Epithelial cell of esophagus (primary cell): ENCODE data around the gene SAMHD1.

Experiments used
- DNase-seq: peaks from one replicate; pipeline ENCODE4 v3.0.0; 2010; ENCODE audit warnings: low read depth
- H3K4me3 ChIP-seq: 2 replicates; pipeline ENCODE4 v1.5.1; 2011; ENCODE audit warnings: mild to moderate bottlenecking, low read length, control low read depth
- CTCF ChIP-seq: IDR thresholded peaks from 2 replicates; pipeline ENCODE4 v1.5.1; 2011; ENCODE audit warnings: low read depth, mild to moderate bottlenecking, low read length, control low read depth, inconsistent platforms; ENCODE audit not compliant: insufficient read depth; ENCODE audit errors: missing control alignments

SAMHD1 gene

GRCh38 chr20:36888880-36889516 lies 62.5 kb downstream of the SAMHD1 start:
- no peak for TF ChIP-seq CTCF
- H3K4me3 ChIP-seq: no peak overlapping the region
- DNase-seq: no peak

- no peak overlapping the region for H3K4me3 ChIP-seq
- DNase-seq: no peak
- TF ChIP-seq CTCF: no peak
These were observed 63.8 kb downstream of the SAMHD1 start for GRCh38 chr20:36887752-36888090.

- peak; percentile 84 for DNase-seq
- H3K4me3 ChIP-seq: no peak overlapping the region
- TF ChIP-seq CTCF: peak; percentile 98
These were observed 64.4 kb downstream of the SAMHD1 start for GRCh38 chr20:36886859-36887751.

- TF ChIP-seq CTCF: no peak
- H3K4me3 ChIP-seq: no peak overlapping the region
- no peak for DNase-seq
These were observed 66.2 kb downstream of the SAMHD1 start for GRCh38 chr20:36885356-36885755.

GRCh38 chr20:36883977-36884535 lies 67.5 kb downstream of the SAMHD1 start:
- H3K4me3 ChIP-seq: no peak overlapping the region

GRCh38 chr20:36881888-36882287 lies 69.6 kb downstream of the SAMHD1 start:
- DNase-seq: peak; percentile 80
- TF ChIP-seq CTCF: no peak
- no peak overlapping the region for H3K4me3 ChIP-seq

More at GRCh38 chr20:36883977-36884535, 67.5 kb downstream of the SAMHD1 start:
- DNase-seq: no peak
- no peak for TF ChIP-seq CTCF
